NCI-H1105 (cell line): ENCODE measurements around the gene ELK4.

ENCODE experiments used
- DNase-seq: peaks from one replicate; lab custom pipeline; 2025; lab: John Stamatoyannopoulos, UW

The ELK4 gene

DNA sequence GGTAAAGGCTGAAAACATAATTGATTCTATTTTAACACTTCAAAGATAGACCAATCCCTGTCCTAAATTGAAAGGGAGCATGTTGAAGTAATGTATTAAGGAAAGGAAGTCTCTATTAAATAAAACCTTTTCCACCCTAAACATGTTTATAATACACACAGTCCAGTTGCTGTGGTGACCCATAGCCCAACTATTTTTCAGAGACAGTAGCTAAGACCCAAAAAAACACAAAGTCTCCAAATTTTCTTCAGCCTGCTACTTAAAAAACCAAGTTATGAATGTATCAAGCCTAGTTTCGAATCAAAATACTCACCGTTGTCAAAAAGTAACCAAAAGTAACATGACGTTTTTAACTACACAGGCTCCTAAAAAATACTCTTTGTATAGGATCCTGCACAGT lies 1.6 kb downstream of the ELK4 start:
- no peak for DNase-seq

DNA sequence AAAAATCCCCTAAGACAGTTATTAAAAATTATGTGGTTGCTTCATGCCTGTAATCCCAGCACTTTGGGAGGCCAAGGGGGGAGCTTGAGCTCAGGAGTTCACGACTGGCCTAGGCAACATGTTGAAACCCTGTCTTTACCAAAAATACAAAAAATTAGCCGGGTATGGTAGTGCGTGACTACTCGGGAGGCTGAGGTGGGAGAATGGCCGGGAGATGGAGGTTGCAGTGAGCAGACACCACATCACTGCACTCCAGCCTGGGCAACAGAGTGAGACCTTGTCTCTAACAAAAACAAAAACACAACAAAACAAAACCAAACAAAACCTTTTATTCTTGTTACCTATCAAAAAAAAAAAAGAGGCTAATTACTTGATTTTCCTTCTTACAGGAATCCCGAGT lies 2.1 kb downstream of the ELK4 start:
- no peak for DNase-seq

DNA sequence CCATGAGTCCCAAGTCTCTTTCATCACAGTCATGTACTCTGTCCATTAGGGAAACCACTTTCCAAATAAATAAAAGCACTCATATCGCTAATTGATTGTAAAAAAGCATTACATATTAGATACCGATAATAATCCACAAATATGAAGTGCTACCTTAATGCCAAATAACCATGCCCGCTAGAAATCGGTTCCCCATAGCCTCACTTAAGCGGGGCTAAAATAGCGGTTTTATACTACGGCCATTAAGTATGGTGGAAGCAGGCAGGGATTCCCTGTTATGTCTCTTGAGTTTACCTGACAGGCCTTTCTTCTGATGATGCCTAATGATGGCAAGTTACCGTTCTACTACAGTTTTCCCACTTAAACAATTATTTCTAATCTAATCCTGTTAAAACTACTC lies 3.9 kb downstream of the ELK4 start:
- DNase-seq: no peak

DNA sequence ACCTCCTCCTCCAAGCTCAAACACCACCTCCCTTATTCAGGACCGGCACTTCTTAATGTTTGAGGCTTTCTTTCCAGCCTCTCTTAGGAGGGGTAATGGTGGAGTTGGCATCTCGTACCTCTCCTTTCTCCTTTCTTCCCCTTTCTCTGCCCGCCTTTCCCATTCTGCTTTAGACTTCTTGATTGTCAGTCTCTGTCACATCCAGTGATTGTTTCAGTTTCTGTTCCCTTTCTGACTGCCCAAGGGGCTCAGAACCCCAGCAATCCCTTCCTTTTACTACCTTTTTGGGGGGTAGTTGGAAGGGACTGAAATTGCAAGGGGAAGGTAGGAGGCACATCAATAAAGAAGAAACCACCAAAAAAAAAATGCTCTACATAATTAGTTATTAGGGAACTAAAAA lies 5.6 kb downstream of the ELK4 start:
- no peak for DNase-seq

DNA sequence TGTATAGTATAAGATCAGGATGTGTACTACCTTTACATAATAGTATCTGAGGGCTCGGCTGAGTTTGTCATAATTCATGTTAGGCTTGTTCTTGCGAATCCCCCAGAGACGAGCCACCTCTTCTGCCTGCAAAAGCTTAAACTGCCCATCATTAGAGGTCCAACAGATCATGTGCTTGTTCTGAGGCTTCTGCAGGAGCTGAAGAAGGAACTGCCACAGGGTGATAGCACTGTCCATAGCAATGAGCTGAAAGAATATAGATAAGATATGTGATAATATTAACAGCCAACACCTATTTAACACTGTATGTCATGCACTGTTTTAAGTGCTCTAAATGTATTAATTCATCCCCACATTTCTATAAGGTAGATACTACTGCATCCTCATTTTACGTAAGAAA lies 8.2 kb downstream of the ELK4 start:
- no peak for DNase-seq

DNA sequence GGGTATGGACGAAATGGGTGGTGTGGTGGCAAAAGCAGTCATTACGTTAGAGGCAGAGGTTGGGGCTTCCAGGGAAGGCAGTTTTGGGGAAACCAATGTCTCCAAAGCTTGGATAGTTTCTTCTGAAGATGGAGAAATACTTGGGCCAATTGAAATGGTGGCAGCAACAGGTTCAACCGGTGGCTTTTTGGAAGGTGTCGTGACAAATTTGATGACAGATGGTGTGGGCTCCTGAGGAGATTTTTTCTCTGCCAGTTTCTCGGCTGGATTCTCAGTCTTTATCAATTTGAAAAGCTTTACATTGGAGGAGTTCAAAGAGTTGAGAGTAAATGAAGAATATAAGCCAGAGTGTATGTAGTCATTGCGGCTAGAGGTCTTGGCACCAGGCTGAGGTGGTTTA lies 11.5 kb downstream of the ELK4 start:
- no peak for DNase-seq

DNA sequence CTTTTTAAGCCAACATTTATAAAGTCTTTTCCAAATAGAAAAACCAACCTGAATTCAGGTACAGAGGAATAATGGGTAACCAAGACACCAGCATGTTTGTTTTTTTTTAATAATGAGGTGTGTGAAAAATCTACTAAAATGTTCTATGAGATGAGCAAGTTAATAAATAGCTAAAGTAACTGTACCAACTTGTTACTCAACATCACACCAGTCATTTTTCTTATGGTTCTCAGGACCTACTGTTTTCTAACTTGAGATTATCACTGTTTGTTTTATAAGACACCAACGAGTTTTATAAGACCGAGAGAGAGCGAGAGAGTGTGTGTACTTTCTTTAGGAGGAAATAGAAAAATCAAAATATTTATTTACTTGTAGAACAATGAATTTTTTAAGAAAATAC lies 12.4 kb downstream of the ELK4 start:
- no peak for DNase-seq

DNA sequence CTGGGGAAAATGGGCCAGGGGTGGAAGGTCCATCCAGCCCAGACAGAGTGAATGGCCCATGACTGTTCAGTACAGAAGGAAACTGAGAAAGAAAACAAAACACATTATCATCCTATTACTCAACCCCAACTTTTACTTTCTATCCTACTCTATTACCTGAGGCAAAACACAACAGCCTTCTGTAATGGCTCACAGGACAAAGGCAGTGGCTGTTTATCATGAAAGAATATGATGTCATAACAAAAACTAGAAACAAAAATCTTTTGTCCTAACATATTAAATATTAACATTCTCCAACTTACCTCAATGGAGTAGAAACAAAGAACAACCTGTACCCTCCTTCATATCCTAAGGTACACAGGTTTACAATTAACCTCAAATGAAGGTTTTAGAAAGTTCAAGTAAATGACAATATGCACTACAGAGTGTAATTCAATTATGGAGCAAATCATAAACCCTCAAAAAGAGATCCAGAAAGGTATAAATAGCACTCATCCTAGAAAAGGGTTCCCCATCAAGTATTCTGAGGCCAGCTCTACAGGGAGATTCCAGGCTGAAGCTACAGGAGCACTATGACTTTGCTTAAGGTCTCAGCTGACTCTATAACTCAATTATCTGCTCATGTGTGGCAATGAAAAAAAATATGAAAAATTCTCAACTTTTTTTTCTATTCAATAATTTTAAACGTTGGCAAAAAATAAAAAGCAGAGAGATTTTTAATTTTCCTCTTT lies 15.1 kb downstream of the ELK4 start:
- DNase-seq: no peak

DNA sequence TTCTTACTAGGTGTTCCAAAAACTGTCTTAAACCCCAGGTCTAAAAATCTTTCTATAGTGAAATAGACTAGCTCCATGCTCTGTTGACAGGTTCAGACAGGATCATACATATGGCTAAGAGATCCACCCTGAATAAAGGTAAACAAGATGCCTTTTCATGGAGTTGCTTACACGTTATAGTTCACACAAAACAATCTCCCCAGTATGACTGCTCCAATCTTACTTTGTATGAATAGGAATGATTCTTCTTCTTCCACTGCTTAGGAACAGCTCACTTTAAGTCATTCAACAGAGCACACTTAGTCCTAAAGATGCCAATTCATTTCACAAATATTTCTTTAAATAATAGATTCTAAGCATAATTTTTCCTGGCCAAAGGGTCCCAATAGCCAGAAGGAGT lies 16.0 kb downstream of the ELK4 start:
- no peak for DNase-seq

DNA sequence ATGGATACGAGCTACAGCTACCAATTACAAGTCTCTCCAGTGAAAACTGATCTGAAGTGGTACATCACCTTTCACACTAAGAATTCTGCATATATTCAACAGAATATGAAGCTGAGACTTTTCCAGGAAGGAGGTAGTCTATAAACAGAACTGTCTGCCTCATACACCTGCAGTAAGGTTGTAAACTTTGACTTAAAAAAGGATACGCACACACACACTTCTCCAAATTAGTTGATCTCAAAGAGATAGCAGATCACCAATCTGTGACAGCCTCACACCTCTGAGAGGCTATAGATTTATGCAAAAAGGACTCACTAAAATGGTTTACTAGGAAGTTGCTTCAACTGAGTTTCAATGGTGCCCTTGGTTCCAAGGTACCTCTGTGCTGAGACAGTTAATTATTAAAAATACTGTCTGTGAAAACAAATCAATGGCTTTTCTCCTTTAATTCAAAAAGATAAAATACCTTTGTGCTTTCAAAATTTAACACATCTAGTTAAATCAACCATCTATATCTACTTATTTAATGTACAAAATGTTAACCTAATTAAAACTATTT lies 17.9 kb downstream of the ELK4 start:
- no peak for DNase-seq

DNA sequence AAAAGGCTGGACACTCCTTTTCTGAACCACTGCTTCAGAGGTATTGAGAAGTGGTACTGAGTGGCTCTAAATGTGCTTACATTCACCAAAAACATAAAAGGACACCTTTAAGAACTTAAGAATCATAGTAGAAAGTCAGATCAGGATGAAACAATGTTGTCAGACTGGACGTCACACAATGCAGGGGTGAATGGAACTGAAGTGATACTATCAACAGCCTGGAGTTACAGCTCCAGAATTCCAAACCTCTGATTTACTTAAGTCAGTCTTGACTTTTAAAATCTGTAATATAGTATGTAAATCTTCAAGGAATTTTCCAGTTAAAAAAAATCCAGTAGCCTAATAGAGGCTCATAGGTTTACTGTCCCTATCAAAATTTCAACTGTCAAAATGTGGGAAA lies 19.3 kb downstream of the ELK4 start:
- DNase-seq: no peak

DNA sequence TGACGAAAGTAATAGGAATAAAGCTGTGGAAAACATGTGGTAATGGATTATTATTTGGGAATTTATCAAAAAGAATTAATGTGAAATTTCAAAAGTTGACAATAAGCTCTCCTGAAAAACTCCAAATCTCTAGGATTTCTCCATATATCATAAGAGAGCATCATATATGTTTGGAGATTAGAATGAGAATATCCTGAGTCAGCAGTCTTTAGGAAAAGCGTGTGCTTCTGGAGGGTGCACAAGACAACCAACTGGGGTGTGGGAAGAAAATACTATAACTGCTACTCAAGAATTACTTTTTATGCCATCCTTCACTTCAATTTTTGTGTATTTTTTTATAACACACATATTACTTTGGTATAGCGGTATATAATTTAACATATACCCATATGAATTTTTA lies 19.7 kb downstream of the ELK4 start:
- no peak for DNase-seq

DNA sequence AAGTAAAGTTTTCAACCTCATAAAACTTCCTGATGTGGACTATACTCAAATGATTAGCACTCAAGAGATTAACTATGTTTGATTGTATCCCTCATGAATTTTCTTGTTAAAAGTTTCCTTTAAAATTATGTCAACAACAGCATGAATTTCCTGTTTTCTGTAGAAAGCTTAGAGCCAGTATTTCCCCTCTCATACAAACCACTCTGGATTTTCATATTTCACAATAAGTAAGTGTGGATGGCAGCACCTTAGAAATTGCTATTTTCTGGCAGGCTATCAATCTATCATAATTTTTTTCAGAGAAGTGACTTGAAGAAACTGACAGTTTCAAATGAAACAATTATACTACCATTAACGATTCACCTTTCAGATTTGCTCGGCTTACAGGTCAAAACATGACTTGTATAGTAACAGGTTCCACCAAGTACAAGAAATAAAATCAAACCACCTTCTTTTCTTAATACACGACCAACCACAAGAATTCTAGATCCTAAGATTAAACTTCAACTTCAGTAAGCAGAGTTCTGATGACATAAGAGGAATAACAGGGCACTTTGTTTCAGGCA lies 20.8 kb downstream of the ELK4 start:
- no peak for DNase-seq

DNA sequence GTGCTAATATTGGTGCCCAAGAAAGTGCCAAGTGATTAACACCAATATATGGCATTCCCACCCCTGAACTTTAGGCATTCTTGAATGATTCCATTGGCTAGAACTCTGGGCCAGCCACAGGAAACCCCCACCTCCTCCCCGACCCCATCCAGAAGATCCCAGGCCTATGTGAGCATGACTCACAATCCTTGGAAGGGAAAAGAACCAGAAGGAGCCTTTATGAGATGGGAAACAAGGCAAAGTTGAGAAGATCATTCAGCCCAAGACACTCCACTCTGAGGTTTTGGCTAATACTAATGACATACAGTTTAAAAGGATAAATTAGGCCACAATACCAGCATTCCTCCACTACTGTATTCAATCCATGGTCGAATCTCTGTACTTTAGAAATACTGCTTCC lies 21.8 kb downstream of the ELK4 start:
- DNase-seq: no peak

DNA sequence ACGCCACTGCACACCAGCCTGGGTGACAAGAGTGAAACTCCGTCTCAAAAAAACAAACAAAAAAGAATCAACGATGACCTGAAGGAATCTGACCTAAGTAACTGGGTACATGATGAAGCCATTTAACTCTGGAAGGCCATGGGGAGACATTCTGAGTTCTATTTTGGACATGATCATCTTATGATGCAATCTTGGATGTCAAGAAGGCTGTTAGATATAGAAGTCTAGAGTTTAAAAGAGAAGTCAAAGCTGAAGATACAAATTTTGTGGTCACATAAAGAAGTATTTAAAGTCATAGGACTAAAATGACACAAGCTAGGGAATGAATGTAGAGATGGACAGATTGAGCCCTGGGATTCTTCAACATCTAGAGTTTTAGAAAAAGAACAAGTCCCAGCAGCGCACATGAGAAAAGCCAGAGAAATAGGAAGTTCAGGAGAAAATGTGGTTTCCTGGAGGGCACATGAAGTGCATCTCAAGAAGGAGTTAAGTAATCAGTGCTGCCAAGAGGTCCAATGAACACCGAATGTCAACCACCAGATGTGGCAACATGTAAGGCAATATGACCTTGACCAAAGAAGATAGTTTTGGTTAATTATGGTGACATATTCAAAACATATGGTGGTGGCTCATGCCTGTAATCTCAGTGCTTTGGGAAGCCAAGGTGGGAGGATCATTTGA lies 26.8 kb downstream of the ELK4 start:
- DNase-seq: no peak

DNA sequence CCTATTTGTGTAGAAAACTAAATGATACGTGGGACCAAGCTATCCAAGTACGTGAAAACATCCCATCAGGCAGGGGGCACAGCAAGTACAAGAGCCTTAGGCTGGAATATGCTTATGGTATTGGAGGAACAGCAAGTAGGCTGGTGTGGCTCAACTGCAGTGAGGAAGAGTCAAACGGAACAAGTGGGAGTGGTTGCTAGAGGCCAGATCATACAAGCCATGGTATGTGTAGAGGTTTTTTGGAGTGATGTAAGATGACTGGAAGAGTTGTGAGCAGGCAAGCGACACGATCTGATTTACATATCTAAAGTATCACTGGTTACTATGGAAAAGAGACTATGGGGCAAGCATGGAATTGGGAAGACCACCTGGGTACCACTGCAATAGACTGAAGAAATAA lies 27.8 kb downstream of the ELK4 start:
- DNase-seq: no peak

DNA sequence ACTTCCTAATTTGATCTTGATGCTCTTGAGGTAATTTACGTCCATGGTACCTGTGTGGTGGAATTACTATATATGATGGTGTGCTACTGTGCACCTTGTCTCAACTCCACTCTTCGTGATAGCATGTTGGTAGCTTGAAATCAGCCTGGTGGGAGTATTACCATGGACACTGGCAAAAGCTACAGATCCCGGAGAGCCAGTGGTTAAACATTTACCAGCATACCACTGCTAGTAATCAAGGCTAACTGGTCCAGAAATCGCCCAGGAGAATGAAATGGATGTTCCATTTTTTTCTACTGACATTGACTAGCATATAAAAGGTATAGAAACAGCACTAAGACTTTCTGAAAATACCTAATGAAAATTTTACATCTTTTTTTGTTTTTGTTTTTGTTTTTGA lies 30.6 kb downstream of the ELK4 start:
- no peak for DNase-seq

DNA sequence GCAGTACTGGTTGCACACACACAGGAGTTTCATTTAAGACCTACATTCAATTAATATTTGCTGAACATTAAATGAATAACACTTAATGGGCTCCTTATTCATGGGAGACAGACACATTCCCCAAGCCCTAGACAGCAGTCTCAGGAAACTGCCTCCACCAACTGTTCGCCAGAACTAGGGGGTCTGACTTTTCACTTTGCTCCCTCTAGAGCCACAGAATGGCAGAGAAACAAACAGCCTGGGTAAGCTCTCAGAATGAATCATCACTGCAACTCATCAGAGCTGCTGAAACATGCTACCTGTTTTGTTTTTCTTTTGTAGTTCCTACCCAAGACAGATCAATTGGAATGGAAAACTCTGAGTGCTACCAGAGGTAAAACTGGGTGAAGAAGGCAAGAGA lies 31.7 kb downstream of the ELK4 start:
- DNase-seq: no peak

DNA sequence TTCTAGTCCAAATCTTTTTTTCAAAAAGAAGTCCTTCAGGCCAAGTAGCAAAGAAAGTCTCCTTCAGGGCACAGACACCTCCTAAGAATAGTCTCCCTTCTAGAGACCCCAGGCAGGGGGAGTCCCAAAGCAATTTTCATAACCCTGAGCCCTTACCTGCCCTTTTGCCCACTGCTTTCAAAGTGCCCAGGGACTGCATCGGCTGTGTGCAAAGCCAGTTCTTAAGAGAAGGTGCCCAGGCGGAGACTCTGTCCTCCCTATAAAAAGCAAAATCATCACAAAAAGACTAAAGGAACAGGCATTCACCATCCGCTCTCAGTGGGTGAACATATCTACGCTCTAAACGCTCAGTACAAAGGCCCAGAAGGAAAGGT lies 32.2 kb downstream of the ELK4 start:
- DNase-seq: no peak

DNA sequence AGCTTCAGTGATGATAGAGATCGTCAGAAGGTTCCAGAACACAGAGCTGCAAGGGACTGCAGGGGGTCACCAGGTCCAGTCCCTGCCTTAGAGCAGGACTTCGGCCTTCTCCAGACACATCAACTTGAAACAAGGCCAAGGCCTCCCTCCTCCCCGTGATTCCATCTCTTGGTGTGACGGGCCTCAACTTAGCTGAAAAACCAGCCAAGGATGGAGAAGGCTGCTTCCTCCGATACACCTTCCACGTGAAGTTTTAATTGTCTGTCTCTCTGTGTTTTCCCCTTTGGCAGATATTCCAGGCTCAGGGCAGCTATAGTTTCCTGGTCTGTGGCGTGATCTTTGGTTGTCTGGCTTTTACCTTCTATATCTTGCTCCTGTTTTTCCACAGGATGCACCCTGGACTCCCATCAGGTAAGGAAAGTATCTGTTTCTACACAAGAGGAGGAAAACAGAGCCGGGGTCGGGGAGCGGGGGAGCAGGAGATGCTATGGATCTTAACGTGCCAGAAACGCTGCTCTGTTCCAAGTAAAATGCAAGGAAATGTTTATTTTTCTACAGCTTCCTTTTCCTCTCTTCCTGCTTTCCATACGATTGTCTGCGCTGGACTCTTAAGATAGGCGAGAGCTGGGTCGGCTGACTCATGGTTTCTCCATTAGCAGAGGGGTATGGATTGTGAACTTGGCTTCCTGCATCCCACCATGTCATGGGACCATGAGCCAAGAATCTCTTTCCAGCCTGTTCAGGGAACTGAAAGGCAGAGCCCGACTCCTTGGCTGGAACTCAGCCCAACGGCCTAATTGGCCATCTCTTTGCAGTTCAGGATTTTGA lies 32.8 kb downstream of the ELK4 start:
- no peak for DNase-seq

DNA sequence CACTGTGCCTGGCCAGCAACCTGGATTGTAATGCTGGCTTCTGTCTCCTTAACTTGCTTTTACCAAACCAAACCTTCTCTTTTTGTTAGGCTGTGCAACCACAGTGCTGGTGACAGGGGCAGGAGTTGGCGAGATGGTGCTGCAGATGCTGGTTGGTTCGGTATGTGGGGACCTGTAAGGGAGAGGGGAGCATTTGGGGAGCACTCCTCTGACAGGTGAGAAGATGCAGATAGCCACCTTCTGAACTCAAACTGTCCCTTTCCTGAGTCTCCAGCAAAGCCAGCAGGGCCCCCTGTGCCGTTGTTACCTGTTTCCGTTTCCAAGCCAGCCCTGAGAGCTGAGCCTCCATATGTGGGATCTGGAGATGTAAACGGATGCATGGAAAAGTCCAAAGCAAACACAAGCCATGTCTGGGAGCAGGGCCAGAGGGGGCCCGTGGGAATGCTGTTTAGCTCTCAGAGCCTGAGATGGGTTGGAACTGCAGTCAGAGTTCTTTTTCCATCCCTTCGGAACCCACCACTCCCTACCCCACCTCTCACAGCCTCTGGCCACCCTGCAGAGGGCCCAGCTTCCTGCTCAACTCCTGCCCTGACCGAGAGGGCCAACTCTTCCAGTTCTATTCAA lies 34.0 kb downstream of the ELK4 start:
- DNase-seq: no peak

DNA sequence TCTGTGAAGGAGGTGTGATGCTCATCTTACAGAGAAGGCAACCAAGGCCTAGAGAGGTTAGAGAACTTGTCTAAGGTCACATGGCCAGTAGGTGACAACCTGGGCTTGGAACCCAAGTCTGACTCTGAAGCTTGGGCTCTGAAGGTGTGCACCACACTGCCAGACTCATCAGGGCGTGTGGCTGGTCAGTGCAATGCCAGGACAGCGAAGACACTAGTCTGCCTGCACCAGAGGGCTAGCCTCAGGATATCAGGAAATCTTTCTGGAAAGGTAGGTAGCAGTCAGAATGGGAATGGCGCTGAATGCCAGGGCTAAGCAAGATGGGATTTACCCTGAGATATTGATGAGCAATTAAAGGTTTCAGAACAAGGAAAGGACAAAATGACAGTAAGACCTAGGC lies 34.9 kb downstream of the ELK4 start:
- DNase-seq: no peak
